AG09309 (cell line): Measurements from ENCODE around the gene ZNF682.
"Not testable (repeated sequence)": the region's sequence is repeated elsewhere in the genome, so short reads cannot be mapped to it uniquely, and the experiment has no call there.

Experiments
- DNase-seq: peaks from one replicate; pipeline ENCODE4 v3.0.0-alpha.2; 2010; ENCODE audit warnings: low read depth
- H3K4me3 ChIP-seq: 2 replicates; pipeline ENCODE4 v1.5.1; 2011; ENCODE audit warnings: mild to moderate bottlenecking, low read depth, low read length, moderate library complexity; ENCODE audit not compliant: control insufficient read depth
- TF ChIP-seq, protein P1 (sequence below): IDR thresholded peaks from 2 replicates; pipeline ENCODE4 v1.5.1; 2011; ENCODE audit warnings: mild to moderate bottlenecking, low read depth, low read length, inconsistent platforms; ENCODE audit not compliant: insufficient read depth, control insufficient read depth; ENCODE audit errors: missing control alignments

Gene ZNF682

DNA sequence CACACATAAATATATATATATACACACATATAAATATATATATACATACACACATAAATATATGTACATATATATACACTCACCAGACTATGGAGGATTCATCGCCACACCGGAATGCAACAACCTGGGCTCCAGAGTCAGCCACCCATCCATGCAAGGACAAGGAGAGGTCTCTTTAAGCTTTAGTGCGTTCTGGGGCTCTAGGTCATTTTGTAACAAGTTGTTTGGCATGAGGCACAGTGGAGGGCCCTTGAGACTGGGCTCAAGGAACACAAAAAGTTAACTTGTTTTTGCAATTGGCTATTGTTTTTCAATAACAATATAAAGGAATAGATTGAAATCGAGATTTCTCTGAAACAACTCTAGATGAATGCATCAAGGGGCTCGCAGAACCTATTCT lies 33.6 kb upstream of the ZNF682 start:
- H3K4me3 ChIP-seq: no peak overlapping the region
- DNase-seq: no peak
- TF ChIP-seq, protein P1, sequence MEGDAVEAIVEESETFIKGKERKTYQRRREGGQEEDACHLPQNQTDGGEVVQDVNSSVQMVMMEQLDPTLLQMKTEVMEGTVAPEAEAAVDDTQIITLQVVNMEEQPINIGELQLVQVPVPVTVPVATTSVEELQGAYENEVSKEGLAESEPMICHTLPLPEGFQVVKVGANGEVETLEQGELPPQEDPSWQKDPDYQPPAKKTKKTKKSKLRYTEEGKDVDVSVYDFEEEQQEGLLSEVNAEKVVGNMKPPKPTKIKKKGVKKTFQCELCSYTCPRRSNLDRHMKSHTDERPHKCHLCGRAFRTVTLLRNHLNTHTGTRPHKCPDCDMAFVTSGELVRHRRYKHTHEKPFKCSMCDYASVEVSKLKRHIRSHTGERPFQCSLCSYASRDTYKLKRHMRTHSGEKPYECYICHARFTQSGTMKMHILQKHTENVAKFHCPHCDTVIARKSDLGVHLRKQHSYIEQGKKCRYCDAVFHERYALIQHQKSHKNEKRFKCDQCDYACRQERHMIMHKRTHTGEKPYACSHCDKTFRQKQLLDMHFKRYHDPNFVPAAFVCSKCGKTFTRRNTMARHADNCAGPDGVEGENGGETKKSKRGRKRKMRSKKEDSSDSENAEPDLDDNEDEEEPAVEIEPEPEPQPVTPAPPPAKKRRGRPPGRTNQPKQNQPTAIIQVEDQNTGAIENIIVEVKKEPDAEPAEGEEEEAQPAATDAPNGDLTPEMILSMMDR: no peak

DNA sequence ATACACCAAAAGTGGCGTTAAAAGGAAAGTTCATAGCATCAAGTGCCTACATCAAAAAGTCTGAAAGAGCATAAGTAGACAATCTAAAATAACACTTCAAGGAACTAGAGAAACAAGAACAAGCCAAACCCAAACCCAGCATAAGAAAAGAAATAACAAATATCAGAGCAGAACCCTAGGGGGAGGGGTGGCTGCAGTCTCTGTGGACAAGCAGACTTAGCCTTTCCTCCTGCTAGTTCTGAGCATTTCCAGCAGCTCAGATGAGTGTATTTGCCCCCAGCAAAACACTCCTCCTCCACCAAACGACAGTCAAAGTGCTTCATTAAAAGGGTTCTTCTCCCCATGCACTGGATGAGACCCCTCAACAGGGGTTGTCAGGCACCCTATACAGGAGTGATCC lies 31.4 kb upstream of the ZNF682 start:
- H3K4me3 ChIP-seq: no peak overlapping the region
- TF ChIP-seq, protein P1: no peak
- DNase-seq: no peak

DNA sequence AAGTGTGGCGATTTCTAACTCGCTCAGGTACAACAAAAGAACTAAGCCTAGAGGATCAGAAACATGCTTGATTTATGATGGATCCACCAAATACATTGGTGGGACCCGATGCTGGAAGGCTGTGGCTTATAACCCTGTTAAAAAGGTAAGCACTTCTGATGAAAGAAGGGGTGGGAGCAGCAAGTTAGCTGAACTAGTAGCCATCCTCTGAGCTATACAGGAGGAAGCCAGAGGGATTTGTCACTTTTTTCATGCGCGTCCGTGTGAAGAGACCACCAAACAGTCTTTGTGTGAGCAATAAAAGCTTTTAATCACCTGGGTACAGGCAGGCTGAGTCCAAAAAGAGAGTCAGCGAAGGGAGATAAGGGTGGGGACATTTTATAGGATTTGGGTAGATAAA lies 29.3 kb upstream of the ZNF682 start:
- H3K4me3 ChIP-seq, DNase-seq: not testable (repeated sequence)

DNA sequence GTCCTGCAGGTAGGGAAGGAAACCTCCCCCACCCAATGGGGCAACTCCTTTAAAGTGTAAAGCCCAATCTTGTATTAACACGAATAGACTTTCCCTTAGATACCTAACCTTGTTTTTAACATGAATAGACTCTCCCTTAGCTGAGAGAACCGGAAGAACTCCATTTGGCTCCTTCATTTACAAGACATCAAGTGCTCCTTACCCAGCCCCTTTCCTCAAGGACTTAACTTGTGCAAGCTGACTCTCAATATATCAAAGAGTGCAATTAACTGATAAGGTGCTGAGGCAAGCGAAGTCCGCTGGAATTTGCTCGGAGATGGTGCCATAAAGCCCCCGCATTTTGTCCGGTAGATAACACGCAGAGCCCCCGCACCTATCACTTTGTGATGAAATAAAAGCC lies 28.6 kb upstream of the ZNF682 start:
- no peak overlapping the region for H3K4me3 ChIP-seq
- TF ChIP-seq, protein P1: no peak
- DNase-seq: no peak

DNA sequence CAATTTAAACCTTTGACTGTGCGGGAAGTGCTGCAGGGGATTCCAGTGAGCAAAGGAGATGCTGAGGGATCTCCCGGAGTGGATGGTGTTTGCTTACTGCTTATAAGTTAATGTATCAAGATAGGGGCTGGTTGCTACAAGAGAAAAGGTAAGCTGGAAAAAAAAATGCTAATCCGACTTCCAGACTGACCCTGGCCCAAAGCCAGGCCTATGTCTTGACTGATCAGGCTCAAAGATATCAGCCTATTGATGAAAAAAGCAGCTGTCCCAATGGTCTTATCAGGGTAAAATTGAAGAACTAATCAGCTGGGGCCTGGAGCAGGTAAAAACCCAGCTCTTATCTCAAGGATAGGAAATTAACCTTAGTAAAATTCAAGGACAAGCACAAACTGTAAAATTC lies 27.6 kb upstream of the ZNF682 start:
- no peak for DNase-seq
- TF ChIP-seq, protein P1: no peak
- H3K4me3 ChIP-seq: no peak overlapping the region

DNA sequence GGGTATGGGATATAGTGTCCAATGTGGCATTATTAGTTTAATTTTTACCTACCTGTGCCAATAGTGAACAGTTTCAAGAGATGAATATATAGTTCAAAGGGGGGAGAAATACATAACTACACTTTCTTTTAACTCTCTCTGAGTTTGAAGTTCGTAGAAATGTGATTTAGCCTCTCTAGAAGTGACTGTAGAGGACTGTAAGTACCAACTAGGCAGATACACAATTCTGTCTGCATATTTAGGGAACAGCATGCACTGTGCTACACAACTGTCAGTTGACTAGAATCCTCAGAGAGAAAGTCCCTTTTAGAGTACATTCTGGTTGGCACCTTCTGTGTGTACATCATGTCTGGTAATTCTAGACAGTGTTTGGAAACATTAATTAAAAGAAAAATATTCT lies 21.0 kb upstream of the ZNF682 start:
- DNase-seq: no peak
- no peak overlapping the region for H3K4me3 ChIP-seq
- TF ChIP-seq, protein P1: no peak

DNA sequence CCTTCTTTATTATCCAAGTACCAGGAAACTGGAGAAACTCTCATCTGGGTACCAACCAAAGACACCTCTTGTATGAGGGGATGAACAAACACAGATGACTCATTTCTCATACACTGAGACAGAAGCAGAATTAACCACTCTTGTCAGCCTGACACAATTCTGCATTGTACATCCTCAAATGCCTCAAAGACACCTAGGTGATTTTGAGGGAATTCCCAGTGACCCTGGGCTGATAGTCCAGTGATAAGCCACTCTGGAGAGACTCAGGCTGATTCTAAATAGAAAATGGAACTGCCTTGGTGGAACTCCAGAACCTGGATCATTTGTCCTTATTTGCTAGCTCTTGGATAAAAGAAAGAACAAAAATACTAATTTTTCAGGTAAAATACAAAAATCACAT lies 19.4 kb upstream of the ZNF682 start:
- H3K4me3 ChIP-seq, DNase-seq: not testable (repeated sequence)
